Stimulated activated CD4-positive, alpha-beta T cell treated with anti-CD3 and anti-CD28 coated beads, Interleukin-4, amount 100 ng/mL, for 4 hours (primary cell): Measurements from ENCODE around the gene CDC34.

Experiments
- DNase-seq, 2 experiments: peaks; one replicate each; pipeline ENCODE4 v3.0.0-alpha.2; 2020

CDC34 gene

GRCh38 chr19:497869-498510, 33.6 kb upstream of the CDC34 start:
- no peak for DNase-seq

DNA sequence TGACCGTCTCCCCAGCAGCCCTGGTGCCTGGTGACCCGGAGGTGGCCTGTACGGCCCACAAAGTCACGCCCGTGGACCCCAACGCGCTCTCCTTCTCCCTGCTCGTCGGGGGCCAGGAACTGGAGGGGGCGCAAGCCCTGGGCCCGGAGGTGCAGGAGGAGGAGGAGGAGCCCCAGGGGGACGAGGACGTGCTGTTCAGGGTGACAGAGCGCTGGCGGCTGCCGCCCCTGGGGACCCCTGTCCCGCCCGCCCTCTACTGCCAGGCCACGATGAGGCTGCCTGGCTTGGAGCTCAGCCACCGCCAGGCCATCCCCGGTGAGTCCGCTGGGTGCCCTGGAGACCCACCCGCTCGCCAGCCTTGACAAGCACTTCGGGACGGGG, 33.1 kb upstream of the CDC34 start:
- DNase-seq: no peak

DNA sequence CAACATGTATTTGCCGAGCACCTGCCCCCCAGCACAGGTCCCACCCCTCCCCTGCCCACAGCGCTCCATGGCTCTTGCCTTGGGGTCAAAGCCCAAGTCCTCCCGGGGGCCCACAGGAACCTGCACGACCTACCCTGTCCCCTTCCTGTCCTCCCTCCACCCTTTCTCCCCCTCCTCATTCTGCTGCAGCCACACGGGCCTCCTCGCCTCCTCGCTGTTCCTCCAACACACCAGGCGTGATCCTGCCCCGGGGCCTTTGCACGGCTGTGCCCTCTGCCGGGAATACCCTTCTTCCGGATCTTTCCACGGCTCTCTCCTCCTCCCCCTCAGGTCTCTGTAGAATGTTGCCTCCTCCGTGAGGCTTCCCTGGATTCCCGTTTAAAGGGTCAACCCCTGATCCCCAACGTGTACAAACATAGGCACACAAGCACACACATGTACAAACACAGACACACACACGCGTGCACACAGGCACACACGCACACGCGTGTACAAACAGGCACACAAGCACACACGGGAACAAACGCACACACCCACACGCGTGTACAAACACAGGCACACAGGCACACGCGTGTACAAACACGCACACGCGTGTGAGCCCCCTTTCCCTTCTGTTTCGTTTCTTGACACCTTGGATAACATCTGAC, 32.5 kb upstream of the CDC34 start:
- no peak for DNase-seq

DNA sequence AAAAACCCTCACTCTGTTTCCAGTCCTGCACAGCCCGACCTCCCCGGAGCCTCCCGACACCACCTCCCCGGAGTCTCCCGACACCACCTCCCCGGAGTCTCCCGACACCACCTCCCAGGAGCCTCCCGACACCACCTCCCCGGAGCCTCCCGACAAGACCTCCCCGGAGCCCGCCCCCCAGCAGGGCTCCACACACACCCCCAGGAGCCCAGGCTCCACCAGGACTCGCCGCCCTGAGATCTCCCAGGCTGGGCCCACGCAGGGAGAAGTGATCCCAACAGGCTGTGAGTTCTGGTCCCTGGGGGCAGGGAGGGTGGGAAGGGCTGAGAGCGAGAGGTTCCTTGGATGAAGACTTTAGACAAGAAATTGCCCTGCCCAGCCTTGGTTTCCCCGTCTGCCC, 29.9 kb upstream of the CDC34 start:
- no peak for DNase-seq

- DNase-seq: no peak
These were observed 26.9 kb upstream of the CDC34 start for GRCh38 chr19:504616-505015.

GRCh38 chr19:506404-507285, 24.9 kb upstream of the CDC34 start:
- peak; percentile 88 to 92 for DNase-seq

GRCh38 chr19:507286-508203, 24.0 kb upstream of the CDC34 start, which contains the start of gene TPGS1:
TPGS1 (plus strand) TSS chr19:507497; CDS start chr19:507507, 10 bp downstream.
- DNase-seq: peak; percentile 77 to 85

DNA sequence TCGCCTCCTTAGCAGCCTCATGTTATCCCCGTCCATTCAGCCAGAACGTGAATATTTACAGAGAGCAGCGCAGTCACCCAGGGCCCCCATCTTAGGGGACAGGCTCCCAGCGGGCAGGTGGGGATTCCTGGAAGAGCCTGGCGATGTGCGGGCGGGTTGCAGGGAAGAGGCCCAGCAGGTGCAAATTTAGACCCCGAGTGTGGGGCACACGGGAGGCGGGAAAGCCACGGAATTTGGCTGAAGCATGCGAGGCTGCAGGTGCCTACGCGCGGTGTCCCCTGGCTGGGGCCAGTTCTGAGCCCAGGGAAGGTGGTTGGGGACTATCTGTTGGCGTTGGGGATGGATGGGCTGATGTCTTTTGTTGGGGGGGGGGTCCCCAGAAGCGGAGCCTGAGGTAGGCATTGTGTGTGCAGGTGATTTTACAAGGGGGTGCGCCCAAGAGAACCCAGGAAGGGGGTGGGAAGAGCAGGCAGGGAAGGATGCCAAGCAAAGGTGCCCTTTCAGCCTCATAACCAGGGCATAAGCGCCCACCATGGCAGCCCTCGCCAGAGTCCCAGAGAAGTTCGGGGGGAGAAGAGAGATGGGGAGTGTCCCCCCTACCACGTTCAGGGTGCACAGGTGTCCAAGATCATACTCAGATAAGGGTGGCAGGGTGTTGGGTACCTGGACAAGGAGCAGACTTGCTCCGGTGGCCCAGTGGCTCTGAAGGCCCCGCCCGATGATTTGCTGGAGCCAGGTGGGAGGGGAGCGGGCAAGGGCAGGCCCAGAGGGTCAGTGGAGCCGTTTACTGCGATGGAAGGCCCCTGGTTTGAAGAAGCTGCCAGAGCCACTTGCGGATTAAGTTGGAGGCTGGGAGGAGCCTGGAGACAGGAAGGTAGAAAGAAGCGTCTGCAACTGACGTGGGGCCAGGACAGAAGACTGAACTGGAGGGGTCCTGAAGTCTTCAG, 23.1 kb upstream of the CDC34 start:
- no peak for DNase-seq

DNA sequence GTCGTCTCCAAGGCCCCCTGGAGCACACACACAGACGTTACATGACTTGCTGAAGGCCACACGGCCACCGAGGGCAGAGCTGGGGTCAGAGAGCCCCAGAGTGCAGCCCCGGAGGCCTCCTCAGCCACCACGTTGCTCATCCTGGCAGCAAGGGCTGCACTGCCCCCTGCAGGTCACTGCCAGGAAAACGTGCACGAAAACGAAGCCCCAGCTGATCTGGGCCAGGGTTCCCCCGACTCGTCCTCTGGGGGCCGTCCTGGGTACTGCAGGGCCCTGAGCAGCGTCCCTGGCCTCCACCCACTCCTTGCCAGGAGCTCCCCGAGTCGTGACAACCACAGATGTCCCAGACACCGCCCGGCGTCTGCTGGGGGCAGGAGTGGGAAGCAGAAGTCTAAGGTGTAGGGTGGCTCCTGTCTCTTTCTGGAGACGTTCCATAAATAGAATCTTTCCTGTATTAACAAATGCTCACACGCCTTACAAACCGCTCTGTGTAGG, 20.9 kb upstream of the CDC34 start:
- peak; percentile 89 for DNase-seq

GRCh38 chr19:511101-511851, 20.3 kb upstream of the CDC34 start:
- DNase-seq: peak; percentile 61 to 87

DNA sequence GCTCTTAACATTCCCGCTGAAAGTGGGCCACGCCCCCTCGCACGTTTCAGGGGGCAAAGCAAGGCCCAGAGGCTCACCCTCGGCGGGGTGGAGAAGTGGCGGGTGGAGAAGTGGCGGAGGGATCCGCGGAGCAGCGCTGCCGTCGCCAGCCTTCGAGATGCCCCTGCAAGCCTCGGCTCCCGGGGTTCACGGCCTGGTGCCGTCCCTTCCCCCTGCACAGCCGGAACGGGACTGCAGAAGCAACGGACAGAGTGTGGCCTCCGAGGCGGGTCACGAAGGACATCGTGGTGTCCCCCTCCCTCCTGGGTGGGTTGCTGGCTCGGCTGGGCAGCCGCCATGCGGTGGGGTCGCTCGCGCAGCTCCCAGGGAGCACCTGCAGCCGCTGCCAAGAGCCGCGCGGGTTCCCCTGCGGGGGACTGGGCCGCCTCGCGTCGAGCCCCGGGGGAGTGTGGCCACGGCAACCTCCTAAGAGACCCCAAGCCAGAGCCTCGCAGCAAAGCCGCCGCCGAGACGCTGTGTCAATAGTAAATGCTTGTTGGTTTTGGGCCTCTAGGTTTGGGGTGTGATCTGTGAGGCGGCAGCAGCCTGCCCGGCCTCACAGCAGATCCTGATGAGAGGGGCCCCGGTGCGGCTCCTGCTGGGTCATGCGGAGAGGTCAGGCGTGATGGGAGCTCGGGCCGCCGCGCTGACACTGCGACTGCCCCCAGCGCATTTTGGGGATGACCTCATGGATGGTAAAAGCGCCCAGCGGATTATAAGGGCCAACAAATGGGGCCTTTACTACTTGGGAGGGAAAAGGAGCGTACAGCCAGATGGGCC, 18.8 kb upstream of the CDC34 start:
- no peak for DNase-seq

GRCh38 chr19:513368-514165, 18.0 kb upstream of the CDC34 start:
- DNase-seq: no peak

- DNase-seq: no peak
These were observed 17.3 kb upstream of the CDC34 start for GRCh38 chr19:514166-514663.

- DNase-seq: no peak
These were observed 13.6 kb upstream of the CDC34 start for GRCh38 chr19:517721-518597.

DNA sequence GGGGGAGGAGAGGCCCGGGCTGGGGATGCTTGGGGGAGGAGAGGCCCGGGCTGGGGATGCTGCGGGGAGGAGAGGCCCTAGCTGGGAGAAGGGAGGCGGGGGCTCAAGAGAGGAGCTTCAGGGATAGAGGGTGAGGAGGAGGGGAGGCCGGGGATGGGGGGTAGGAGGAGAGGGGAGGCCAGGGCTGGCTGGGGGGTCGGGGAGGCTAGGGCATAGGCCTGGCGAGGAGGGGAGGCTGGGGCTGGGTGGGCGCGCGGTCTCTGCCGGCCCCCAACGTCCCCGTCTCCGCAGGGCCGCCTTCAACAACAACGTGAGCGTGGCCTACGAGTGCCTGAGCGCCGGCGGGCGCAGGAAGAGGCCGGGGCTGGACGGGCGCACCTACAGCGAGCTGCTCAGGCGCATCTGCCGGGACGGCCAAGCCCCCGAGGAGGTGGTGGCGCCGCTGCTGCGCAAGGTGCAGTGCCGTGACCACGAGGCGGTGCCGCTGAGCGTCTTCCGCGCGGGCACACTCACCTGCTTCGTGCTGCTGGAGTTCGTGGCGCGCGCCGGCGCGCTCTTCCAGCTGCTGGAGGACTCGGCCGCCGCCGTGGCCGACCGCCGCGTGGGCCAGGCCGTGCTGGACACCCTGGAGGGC, 12.8 kb upstream of the CDC34 start:
- peak; percentile 54 to 59 for DNase-seq

- DNase-seq: no peak
These were observed 12.1 kb upstream of the CDC34 start for GRCh38 chr19:519449-519865.

- no peak for DNase-seq
These were observed 8.8 kb upstream of the CDC34 start for GRCh38 chr19:522726-523125.
